WTC11 (cell line): ENCODE measurements around the gene ARL5B.

ENCODE experiments used
- CTCF ChIP-seq: fragments of 200-600 bp; IDR thresholded peaks from 2 replicates; pipeline ENCODE4 v1.8.0; 2022; ENCODE audit warnings: antibody characterized with exemption
- ZNF121 ChIP-seq: sonication (generic); formaldehyde crosslinking; IDR thresholded peaks from 2 replicates; pipeline ENCODE4 v1.8.0; 2023; ENCODE audit warnings: missing genetic modification reagents
- TF ChIP-seq, protein P1 (sequence below): fragments of 250-450 bp; sonication (Bioruptor Pico); conservative IDR thresholded peaks from 2 replicates; pipeline ENCODE4 v1.9.0; 2021; ENCODE audit warnings: mild to moderate bottlenecking

- TF ChIP-seq CTCF (no peak), ZNF121 (CRISPR knock-in tag) (no peak)
- TF ChIP-seq, protein P1, sequence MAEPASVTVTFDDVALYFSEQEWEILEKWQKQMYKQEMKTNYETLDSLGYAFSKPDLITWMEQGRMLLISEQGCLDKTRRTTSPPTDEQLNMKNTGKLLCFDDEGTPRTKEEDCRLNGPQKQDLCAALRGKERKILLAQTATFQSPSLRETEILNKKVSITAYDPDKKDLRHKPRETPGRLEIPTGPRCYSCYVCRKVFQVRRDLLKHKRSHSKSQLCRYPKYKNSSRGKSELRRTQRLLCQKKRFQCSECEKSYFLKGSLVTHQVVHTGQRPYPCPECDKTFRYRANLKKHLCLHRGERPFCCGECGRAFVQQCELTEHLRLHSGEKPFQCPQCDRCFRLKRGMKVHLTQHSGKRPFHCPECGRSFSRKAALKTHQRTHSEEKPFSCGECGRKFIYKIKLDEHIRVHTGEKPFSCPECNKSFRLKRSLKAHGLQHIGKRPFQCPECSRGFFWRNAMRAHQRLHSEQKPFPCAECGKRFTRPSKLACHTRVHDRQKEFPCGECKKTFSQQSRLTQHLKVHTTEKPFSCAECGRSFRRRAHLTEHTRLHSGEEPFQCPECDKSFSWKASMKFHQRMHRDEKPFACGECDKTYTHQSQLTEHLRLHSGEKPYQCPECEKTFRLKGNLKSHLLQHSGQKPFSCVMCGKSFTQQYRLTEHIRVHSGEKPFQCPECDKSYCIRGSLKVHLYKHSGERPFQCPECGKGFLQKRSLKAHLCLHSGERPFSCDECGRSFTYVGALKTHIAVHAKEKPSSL (CRISPR knock-in tag): no peak
Measured at GRCh38 chr10:18620856-18621255, 38.4 kb upstream of the ARL5B start.
